ENCODE measurements around the gene TRIM25. TPM values are rescaled to one million over a fixed set of nuclear protein-coding genes. Genes with fewer than 3 reads are reported as not detected.

TRIM25 gene
- total RNA-seq, 1 donor from 2014 or later = 71.4 TPM

DNA sequence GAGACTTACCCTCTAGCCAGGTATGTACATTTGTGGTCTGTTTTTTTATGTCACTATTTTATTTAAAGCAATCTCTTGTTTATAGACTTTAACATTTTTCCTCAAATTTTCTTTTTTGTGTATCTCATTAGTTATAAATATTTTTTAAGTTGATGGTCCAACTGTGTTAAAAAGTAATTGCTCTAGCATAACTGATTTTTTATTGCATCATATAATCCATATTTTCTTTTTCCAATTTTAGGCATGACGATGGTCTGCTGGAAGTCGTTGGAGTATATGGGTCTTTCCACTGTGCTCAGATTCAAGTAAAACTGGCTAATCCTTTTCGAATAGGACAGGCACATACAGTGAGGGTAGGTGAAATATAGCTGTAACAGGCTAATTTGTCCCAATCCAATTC is 52.0 kb downstream of the TRIM25 start:
- no peaks in the 10 kb centered on the region for H3K9me3 Mint-ChIP-seq
- DNase-seq = no peak
- ChIA-PET POLR2A (no interaction called here), CTCF (no interaction called here)
- intact Hi-C loops (cut with micrococcal nuclease) = no loop called here
- H3K4me3 Mint-ChIP-seq = no peak overlapping the region
- H3K4me1 Mint-ChIP-seq = peaks cover 6% of the 10 kb centered on the region
- ATAC-seq (ENCODE audit: low read depth) = no peak
- H3K27ac Mint-ChIP-seq = no peak overlapping the region
- TF ChIP-seq, protein P1, sequence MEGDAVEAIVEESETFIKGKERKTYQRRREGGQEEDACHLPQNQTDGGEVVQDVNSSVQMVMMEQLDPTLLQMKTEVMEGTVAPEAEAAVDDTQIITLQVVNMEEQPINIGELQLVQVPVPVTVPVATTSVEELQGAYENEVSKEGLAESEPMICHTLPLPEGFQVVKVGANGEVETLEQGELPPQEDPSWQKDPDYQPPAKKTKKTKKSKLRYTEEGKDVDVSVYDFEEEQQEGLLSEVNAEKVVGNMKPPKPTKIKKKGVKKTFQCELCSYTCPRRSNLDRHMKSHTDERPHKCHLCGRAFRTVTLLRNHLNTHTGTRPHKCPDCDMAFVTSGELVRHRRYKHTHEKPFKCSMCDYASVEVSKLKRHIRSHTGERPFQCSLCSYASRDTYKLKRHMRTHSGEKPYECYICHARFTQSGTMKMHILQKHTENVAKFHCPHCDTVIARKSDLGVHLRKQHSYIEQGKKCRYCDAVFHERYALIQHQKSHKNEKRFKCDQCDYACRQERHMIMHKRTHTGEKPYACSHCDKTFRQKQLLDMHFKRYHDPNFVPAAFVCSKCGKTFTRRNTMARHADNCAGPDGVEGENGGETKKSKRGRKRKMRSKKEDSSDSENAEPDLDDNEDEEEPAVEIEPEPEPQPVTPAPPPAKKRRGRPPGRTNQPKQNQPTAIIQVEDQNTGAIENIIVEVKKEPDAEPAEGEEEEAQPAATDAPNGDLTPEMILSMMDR (IDR thresholded peaks at IDR 0.05) = no peak
- H3K36me3 Mint-ChIP-seq (ENCODE audit: low read depth) = peaks cover 52% of the 10 kb centered on the region
- no peaks in the 10 kb centered on the region for H3K27me3 Mint-ChIP-seq

DNA sequence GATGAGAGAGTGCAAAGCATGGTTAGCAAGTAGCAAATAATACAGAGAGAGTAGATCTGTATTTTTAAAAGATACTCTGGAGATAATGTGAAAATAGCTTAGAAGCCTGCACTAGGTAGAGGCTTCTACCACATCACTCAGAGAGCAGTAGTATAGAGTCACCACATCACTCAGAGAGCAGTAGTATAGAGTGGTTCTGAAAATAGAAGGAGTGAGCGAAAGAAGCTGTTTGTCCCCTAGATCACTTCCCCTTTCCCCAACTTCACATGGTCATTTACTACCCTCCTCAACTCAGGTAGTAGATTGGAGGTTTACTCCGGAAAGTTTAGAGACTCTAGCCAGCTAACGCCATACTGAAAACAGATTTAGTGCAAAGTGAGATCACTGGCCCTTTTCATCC is 62.8 kb downstream of the TRIM25 start:
- TF ChIP-seq, protein P1 (IDR thresholded peaks at IDR 0.05) = no peak
- Mint-ChIP-seq H3K27me3 (no peaks in the 10 kb centered on the region), H3K9me3 (no peaks in the 10 kb centered on the region), H3K36me3 (ENCODE audit: low read depth) (peaks cover 62% of the 10 kb centered on the region), H3K27ac (no peak overlapping the region), H3K4me3 (no peak overlapping the region), H3K4me1 (peaks cover 3% of the 10 kb centered on the region)
- ChIA-PET CTCF (no interaction called here), POLR2A (no interaction called here)
- DNase-seq (no peak), ATAC-seq (ENCODE audit: low read depth) (no peak)
- intact Hi-C loops (cut with micrococcal nuclease) = no loop called here

DNA sequence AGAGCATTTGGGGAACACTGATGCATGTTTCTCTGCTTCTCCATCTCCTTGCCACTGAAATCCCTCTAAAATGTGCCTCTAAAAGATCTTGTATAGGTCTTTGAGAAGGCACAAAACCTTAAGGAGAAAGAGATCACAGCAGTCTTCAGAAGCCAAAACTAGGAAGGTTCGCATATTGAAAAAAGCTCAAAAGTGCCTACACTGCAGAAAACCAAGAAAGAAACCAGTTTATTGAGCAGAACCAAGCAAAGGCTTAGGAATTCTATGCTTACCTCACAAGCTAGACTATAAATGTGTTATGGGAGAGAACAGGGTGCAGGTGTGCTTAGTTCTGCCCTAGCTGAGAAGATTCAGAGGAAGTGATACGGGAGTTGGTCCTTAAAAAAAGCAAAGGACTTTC is 63.3 kb downstream of the TRIM25 start:
- ChIA-PET POLR2A (no interaction called here), CTCF (no interaction called here)
- no peak for DNase-seq
- intact Hi-C loops (cut with micrococcal nuclease) = no loop called here
- no peak overlapping the region for H3K27ac Mint-ChIP-seq
- peaks cover 61% of the 10 kb centered on the region for H3K36me3 Mint-ChIP-seq (ENCODE audit: low read depth)
- H3K9me3 Mint-ChIP-seq = no peaks in the 10 kb centered on the region
- H3K4me1 Mint-ChIP-seq = peaks cover 4% of the 10 kb centered on the region
- no peak for ATAC-seq (ENCODE audit: low read depth)
- H3K4me3 Mint-ChIP-seq = no peak overlapping the region
- TF ChIP-seq, protein P1 (IDR thresholded peaks at IDR 0.05) = no peak
- H3K27me3 Mint-ChIP-seq = no peaks in the 10 kb centered on the region

DNA sequence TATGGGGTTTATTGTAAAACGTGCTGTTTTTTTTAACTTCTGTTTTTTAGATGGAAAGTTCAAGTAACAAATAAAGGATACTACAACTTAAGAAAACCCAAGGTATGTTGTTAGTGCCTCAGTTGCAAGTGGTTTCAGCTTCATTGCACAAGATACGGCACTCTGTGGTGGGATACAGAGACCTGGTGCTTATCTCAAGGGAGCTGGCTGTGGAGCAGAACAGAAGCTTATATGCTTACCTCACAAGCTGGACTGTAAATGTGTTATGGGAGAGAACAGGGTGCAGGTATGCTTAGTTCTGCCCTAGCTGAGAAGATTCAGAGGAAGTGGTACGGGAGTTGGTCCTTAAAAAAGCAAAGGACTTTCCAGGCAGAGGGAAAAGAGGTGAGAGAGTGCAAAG is 64.7 kb downstream of the TRIM25 start:
- CTCF ChIA-PET = no interaction called here
- no peaks in the 10 kb centered on the region for H3K9me3 Mint-ChIP-seq
- H3K36me3 Mint-ChIP-seq (ENCODE audit: low read depth) = peaks cover 58% of the 10 kb centered on the region
- H3K27ac Mint-ChIP-seq = no peak overlapping the region
- H3K27me3 Mint-ChIP-seq = no peaks in the 10 kb centered on the region
- DNase-seq (no peak), ATAC-seq (ENCODE audit: low read depth) (no peak)
- peaks cover 4% of the 10 kb centered on the region for H3K4me1 Mint-ChIP-seq
- H3K4me3 Mint-ChIP-seq = no peak overlapping the region
- intact Hi-C loops (cut with micrococcal nuclease) = no loop called here
- TF ChIP-seq, protein P1 (IDR thresholded peaks at IDR 0.05) = no peak
- POLR2A ChIA-PET = no interaction called here

DNA sequence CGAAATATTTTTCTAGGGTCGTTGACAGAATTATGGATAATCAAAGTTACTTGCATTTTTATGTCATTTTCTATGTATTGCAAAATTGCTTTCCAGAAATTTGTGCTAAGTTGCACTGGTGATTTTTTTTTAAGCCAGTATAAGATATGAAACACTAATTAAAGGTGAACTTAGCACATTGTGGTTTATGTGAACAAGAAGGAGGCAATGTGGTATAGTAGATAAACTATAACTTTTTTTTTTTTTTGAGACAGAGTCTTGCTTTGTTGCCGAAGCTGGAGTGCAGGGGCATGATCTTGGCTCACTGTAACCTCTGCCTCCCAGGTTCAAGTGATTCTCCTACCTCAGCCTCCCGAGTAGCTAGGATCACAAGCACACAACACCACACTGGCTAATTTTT is 66.7 kb downstream of the TRIM25 start:
- no peaks in the 10 kb centered on the region for H3K9me3 Mint-ChIP-seq
- ChIA-PET CTCF (no interaction called here), POLR2A (no interaction called here)
- intact Hi-C loops (cut with micrococcal nuclease) = no loop called here
- ATAC-seq (ENCODE audit: low read depth) = no peak
- H3K36me3 Mint-ChIP-seq (ENCODE audit: low read depth) = peaks cover 52% of the 10 kb centered on the region
- no peaks in the 10 kb centered on the region for H3K27me3 Mint-ChIP-seq
- H3K27ac Mint-ChIP-seq = no peak overlapping the region
- H3K4me1 Mint-ChIP-seq = peaks cover 4% of the 10 kb centered on the region
- H3K4me3 Mint-ChIP-seq = no peak overlapping the region
- TF ChIP-seq, protein P1 (IDR thresholded peaks at IDR 0.05) = no peak
- no peak for DNase-seq
